GM21390 (cell line): ENCODE results near the gene AHSG.

Experiments used
- ATAC-seq: cut with Tn5 transposase; IDR thresholded peaks from one replicate; pipeline ENCODE4 v1.9.1; 2021; ENCODE audit not compliant: unreplicated experiment

AHSG gene

GRCh38 chr3:186592682-186593081 is 20.2 kb upstream of the AHSG start:
- ATAC-seq: no peak

GRCh38 chr3:186593862-186594261 is 19.0 kb upstream of the AHSG start:
- no peak for ATAC-seq

GRCh38 chr3:186594591-186595113 is 18.2 kb upstream of the AHSG start:
- ATAC-seq: no peak

GRCh38 chr3:186596568-186597287 is 16.1 kb upstream of the AHSG start:
- no peak for ATAC-seq

GRCh38 chr3:186598108-186598784 is 14.6 kb upstream of the AHSG start:
- ATAC-seq: no peak

GRCh38 chr3:186598794-186599141 is 14.1 kb upstream of the AHSG start:
- ATAC-seq: no peak

GRCh38 chr3:186599142-186599784 is 13.6 kb upstream of the AHSG start:
- no peak for ATAC-seq

- ATAC-seq: no peak
These were observed 13.1 kb upstream of the AHSG start for GRCh38 chr3:186599785-186600166.

- no peak for ATAC-seq
These were observed 12.0 kb upstream of the AHSG start for GRCh38 chr3:186600896-186601295.

- ATAC-seq: no peak
These were observed 9.7 kb upstream of the AHSG start for GRCh38 chr3:186603159-186603558.

- no peak for ATAC-seq
These were observed 7.8 kb upstream of the AHSG start for GRCh38 chr3:186605078-186605477.

- no peak for ATAC-seq
These were observed 7.0 kb upstream of the AHSG start for GRCh38 chr3:186605561-186606545.

- no peak for ATAC-seq
These were observed 4.1 kb upstream of the AHSG start for GRCh38 chr3:186608624-186609215.

- ATAC-seq: no peak
These were observed 3.5 kb upstream of the AHSG start for GRCh38 chr3:186609247-186609868.

GRCh38 chr3:186612065-186612464 is 795 bp upstream of the AHSG start:
- ATAC-seq: no peak

GRCh38 chr3:186613637-186614265 is 891 bp downstream of the AHSG start:
- ATAC-seq: no peak

GRCh38 chr3:186614266-186614596 is 1.4 kb downstream of the AHSG start:
- no peak for ATAC-seq

- ATAC-seq: no peak
These were observed 2.0 kb downstream of the AHSG start for GRCh38 chr3:186614597-186615483.

GRCh38 chr3:186616299-186616617 is 3.4 kb downstream of the AHSG start:
- no peak for ATAC-seq
